Brain microvascular endothelial cell (primary cell): ENCODE results near the gene EPG5.
"Not testable (repeated sequence)": the region's sequence is repeated elsewhere in the genome, so short reads cannot be mapped to it uniquely, and the experiment has no call there.

ENCODE experiments used
- DNase-seq: peaks from one replicate; pipeline ENCODE4 v3.0.0-alpha.2; 2020
- H3K27ac ChIP-seq: fragments of 250-450 bp; sonication (Bioruptor Pico); 2 replicates; pipeline ENCODE4 v1.5.1; 2020; ENCODE audit warnings: mild to moderate bottlenecking, moderate library complexity
- H3K27me3 ChIP-seq: fragments of 250-450 bp; sonication (Bioruptor Pico); replicated peaks from 2 replicates; pipeline ENCODE4 v1.5.1; 2020; ENCODE audit warnings: mild to moderate bottlenecking
- H3K36me3 ChIP-seq: fragments of 250-450 bp; sonication (Bioruptor Pico); replicated peaks from 2 replicates; pipeline ENCODE4 v1.5.1; 2020; ENCODE audit warnings: mild to moderate bottlenecking
- H3K4me3 ChIP-seq: 2 replicates; pipeline ENCODE4 v1.5.1; 2011; ENCODE audit warnings: low read depth, mild to moderate bottlenecking, control low read depth, low read length, moderate library complexity
- in situ Hi-C: cut with HindIII; loops from 2 replicates; pipeline ENCODE4 v1.10.0; 2017; ENCODE audit warnings: low sequenced_read_pairs, low pct_ligation_motif_present
- TF ChIP-seq, protein P1 (sequence below): IDR thresholded peaks from 2 replicates; pipeline ENCODE4 v1.5.1; 2011; ENCODE audit warnings: low read depth, mild to moderate bottlenecking, moderate library complexity, low read length, control low read depth, inconsistent platforms; ENCODE audit errors: missing control alignments

The EPG5 gene

DNA sequence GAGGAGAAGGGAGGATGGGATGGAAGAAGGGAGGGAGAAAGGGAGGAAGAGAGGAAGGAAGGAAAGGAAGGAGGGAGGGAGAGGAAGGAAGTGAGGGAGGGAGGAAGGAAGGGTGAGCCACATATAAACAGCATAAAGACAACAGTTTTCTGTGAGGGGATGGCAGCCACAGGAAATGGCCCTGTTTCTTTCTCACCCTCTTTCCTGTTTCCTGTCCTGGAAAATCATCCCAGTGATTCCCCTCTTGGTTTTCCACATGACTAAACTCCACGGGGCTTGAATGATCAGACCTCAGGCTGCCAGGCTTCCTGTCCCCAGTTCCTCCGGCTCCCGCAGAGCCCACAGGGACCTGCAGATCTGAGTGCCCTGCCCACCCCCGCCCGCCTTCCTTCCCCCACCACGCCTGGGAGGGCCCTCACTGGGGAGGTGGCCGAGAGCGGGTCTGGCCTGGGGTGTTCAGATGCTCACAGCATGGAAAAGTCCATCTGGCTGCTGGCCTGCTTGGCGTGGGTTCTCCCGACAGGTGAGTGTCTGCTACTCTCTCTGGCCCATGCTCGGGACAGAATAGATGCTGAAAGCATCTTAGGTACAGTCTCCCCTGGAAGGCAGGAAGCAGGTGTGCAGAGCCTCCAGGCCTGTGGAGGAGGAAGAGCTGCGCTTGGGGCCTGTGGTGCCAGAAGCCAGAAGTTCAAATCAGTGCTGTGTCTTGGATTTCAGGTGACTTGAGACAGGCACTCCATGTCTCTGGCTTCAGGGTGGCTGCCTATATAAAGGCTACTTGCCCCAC, 141.7 kb downstream of the EPG5 start, which contains the start of gene SIGLEC15:
TSS of gene SIGLEC15 (plus strand) at position 418 of the 787 bp plus-strand sequence. CDS start at position 472, 54 bp downstream.
- no peaks in the 10 kb centered on the region for H3K27me3 ChIP-seq
- in situ Hi-C loops: no loop called here
- no peak within 1 kb of the TSS for H3K4me3 ChIP-seq
- DNase-seq: no peak
- no peak within 1 kb of the TSS for H3K27ac ChIP-seq
- no peaks in the 10 kb centered on the region for H3K36me3 ChIP-seq
- TF ChIP-seq, protein P1, sequence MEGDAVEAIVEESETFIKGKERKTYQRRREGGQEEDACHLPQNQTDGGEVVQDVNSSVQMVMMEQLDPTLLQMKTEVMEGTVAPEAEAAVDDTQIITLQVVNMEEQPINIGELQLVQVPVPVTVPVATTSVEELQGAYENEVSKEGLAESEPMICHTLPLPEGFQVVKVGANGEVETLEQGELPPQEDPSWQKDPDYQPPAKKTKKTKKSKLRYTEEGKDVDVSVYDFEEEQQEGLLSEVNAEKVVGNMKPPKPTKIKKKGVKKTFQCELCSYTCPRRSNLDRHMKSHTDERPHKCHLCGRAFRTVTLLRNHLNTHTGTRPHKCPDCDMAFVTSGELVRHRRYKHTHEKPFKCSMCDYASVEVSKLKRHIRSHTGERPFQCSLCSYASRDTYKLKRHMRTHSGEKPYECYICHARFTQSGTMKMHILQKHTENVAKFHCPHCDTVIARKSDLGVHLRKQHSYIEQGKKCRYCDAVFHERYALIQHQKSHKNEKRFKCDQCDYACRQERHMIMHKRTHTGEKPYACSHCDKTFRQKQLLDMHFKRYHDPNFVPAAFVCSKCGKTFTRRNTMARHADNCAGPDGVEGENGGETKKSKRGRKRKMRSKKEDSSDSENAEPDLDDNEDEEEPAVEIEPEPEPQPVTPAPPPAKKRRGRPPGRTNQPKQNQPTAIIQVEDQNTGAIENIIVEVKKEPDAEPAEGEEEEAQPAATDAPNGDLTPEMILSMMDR: no peak

DNA sequence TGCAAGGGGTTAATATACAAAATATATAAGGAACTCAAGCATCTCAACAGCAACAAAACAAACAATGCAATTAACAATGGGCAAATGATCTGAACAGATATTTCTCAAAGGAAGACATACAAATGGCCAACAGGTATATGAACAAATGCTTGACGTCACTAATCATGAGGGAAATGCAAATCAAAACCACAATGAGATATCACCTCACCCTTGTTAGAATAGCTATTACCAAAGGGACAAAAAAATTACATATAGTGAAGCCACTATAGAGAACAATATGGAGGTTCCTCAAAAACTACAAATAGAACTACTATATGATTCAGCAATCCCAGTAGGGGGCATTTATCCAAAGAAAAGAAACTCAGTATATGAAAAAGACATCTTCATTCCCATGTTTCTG, 145.4 kb downstream of the EPG5 start:
- Histone ChIP-seq H3K27me3 (no peaks in the 10 kb centered on the region), H3K36me3 (no peaks in the 10 kb centered on the region), H3K4me3 (no peak overlapping the region), H3K27ac (no peak overlapping the region)
- TF ChIP-seq, protein P1: no peak
- in situ Hi-C loops: no loop called here
- no peak for DNase-seq

DNA sequence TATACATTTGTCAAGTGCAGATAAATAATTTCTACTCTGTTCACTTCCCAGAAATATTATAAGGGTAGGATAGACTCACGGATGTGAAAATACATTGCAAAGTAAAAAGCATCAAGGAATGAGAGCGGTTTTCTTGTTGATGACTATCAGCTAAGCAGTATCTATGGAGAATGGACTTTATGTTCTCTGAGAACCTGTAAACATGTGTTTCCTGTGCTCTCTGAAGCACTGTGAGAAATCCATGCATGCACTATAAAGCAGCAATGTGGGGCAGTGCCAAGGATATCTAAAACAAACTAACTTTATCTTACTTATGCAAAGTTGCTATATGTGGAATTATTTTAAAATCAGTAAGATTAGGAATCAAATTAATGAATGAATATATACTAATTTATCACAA, 146.1 kb downstream of the EPG5 start:
- in situ Hi-C loops: no loop called here
- H3K27me3 ChIP-seq: no peaks in the 10 kb centered on the region
- H3K27ac ChIP-seq: no peak overlapping the region
- TF ChIP-seq, protein P1: no peak
- no peaks in the 10 kb centered on the region for H3K36me3 ChIP-seq
- DNase-seq: no peak
- H3K4me3 ChIP-seq: no peak overlapping the region

DNA sequence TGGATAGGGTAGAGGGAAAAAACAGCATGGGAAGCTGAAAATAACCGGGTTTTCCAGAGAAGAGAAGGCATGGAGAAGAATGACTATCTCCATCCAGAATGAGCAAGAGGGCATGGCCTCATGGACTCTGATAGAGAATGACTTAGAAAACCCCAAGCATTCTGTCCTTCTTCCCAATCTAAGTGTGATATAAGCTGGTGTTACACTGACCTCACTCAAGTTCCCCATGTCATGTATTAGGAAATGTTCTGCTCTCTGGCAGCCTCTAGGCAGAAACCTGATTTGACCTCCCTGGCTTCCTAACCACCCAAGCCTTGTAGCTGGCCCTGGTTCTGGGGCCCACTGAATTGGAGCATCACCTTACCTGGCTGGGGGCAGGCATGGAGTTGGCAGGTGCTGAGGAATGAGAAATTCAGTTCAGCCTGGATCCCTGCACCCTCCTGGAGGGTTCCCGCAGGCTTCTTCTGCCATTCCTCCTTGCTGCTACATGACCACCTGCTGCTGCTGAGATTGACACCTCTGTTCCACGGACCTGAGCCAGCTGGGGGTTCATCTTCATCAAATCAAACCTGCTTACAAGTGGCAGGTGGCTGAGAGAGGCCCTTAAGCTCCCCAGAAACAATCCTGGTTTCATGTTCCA, 146.9 kb downstream of the EPG5 start:
- TF ChIP-seq, protein P1: no peak
- Histone ChIP-seq H3K36me3 (no peaks in the 10 kb centered on the region), H3K27ac (no peak overlapping the region), H3K27me3 (no peaks in the 10 kb centered on the region), H3K4me3 (no peak overlapping the region)
- no peak for DNase-seq
- in situ Hi-C loops: no loop called here

DNA sequence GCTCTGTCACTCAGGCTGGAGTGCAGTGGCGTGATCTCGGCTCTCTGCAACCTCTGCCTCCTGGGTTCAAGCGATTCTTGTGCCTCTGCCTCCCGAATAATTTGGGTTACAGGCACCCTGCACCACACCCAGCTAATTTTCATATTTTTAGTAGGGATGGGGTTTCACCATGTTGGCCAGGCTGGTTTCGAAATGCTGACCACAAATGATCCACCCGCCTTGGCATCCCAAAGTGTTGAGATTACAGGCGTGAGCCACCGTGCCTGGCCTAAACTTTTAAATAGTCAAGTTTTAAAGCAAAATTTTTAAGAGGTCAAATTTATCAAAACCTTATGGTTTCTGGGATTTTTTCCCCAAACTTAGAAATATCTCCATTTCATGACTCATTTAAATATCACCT, 148.4 kb downstream of the EPG5 start:
- H3K27me3 ChIP-seq, in situ Hi-C loops, H3K36me3 ChIP-seq, H3K27ac ChIP-seq, DNase-seq, H3K4me3 ChIP-seq: not testable (repeated sequence)

DNA sequence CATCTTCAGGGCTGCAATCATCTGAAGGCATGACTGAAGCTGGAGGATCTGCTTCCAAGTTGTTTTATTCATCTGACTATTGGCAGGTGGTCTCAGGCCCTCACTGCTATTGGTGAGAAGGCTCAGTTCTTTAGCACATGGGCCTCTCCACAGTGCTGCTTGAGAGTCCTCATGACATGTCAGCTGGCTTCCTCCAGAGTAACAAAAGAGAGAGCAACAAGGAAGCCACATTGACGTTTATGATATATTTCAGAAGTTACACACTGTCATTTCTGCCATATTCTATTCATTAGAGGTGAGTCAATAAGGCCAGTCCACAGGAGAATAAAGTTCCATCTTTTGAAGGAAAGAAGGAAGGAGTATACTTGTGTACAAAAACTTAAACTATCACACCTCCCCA, 149.6 kb downstream of the EPG5 start:
- no peaks in the 10 kb centered on the region for H3K27me3 ChIP-seq
- H3K27ac ChIP-seq: no peak overlapping the region
- TF ChIP-seq, protein P1: no peak
- no peak overlapping the region for H3K4me3 ChIP-seq
- in situ Hi-C loops: no loop called here
- H3K36me3 ChIP-seq: no peaks in the 10 kb centered on the region
- DNase-seq: no peak

DNA sequence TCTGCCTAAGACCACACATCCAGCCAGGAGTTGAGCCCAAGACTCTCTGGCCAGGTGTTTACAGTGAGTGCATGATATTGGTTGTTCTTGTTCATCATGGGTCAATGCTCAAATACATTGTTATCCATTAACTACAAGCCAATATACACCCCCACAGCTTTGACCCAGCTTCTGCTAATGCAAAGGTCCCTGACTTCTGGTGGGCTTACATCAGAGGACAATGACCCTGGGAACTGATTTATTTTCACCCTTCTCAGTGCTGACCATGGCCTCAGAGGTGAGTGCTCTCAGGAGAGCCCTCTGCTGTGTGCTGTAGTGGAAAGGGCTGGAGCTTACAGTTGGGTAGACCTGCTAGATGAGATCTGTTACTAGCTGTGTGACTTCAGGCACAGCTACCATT, 152.4 kb downstream of the EPG5 start:
- H3K27me3 ChIP-seq, DNase-seq, in situ Hi-C loops, H3K4me3 ChIP-seq, H3K36me3 ChIP-seq, H3K27ac ChIP-seq: not testable (repeated sequence)
